ENCODE measurements around the gene STK25. TPM values are rescaled to one million over a fixed set of nuclear protein-coding genes. Genes with fewer than 3 reads are reported as not detected.

The STK25 gene
- total and polyA plus RNA-seq, 10 of the 15 experiments (the other 5 are each of a cell fraction or from before 2014, with no cell fraction given) = 6.0 to 154 (median 89.3) TPM

- no peak overlapping the region for H3K4me2 ChIP-seq (ENCODE audit: control insufficient read depth, insufficient read depth)
- H3K9ac ChIP-seq (ENCODE audit: control insufficient read depth, insufficient read depth, low read length) = no peak overlapping the region
- H3K27me3 ChIP-seq (replicated peaks in 1 of 2; ENCODE audit: control insufficient read depth in 2 of 2, insufficient read depth in 2 of 2, low read length in 1 of 2) = no peaks in the 10 kb centered on the region
- 48% methylated on average over 3 of the region's 3 CpGs for WGBS (ENCODE audit: insufficient coverage, insufficient replicate concordance, low lambda C conversion rate, missing lambda C conversion rate)
- FAIRE-seq = no peak
- in situ Hi-C loops (cut with MboI) (no loop called here), intact Hi-C loops (cut with micrococcal nuclease; ENCODE audit: unreplicated experiment) (no loop called here)
- ChIA-PET POLR2A (no interaction called here), SMC1A (ENCODE audit: uncharacterized antibody, unreplicated experiment) (interaction anchor here (1.1 kb wide), 1 partner anchor 32 kb away, joined by 3 read pairs; no protein-coding TSS in a partner anchor), RAD21 (ENCODE audit: unreplicated experiment) (no interaction called here), CTCF (interaction anchor here (1.6 kb wide), 1 partner anchor 14 kb away, joined by 6 read pairs; no protein-coding TSS in a partner anchor)
- H3K4me1 ChIP-seq (ENCODE audit: control insufficient read depth, insufficient read depth, low read length) = no peaks in the 10 kb centered on the region
- no peaks in the 10 kb centered on the region for H3K36me3 ChIP-seq (ENCODE audit: control insufficient read depth in 2 of 2, insufficient read depth in 2 of 2, low read length in 1 of 2)
- no peak overlapping the region for H2AFZ ChIP-seq (ENCODE audit: control insufficient read depth, low read depth, low read length)
- no peak; the same call in 2 of the 3 replicates for ATAC-seq
- TF ChIP-seq RBBP5 (conservative IDR thresholded peaks at IDR 0.05) (no peak), BHLHE40 (IDR thresholded peaks at IDR 0.05; ENCODE audit: borderline replicate concordance in 1 of 2, low read depth in 2 of 2, low read length in 1 of 2) (no peak), ESRRA (IDR thresholded peaks at IDR 0.05; ENCODE audit: low read length) (no peak), E2F8 (IDR thresholded peaks at IDR 0.05; ENCODE audit: low read depth, partially characterized antibody) (no peak), SP1 (IDR thresholded peaks at IDR 0.05; ENCODE audit: low read depth, low read length) (no peak), RFX5 (IDR thresholded peaks at IDR 0.05; ENCODE audit: low read depth, low read length) (no peak), ELK1 (IDR thresholded peaks at IDR 0.05; ENCODE audit: low read depth, low read length) (no peak)
- no peak for DNase-seq (ENCODE audit: low read depth, low spot score)
- no peaks in the 10 kb centered on the region for H3K79me2 ChIP-seq (ENCODE audit: control insufficient read depth, insufficient read depth, low read length)
- no peaks in the 10 kb centered on the region for H3K9me3 ChIP-seq (replicated peaks; ENCODE audit: control insufficient read depth, insufficient read depth, low read length)
- no peak overlapping the region for H3K27ac ChIP-seq (ENCODE audit: control insufficient read depth, insufficient read depth)
- no TSS peak for BruUV-seq (replicated peaks)
- H3K4me3 ChIP-seq = no peak overlapping the region
- no peaks in the 10 kb centered on the region; the same call in 1 of the 2 replicates for H4K20me1 ChIP-seq (ENCODE audit: control insufficient read depth, insufficient read depth)
Observed at GRCh38 chr2:241460631-241461030, 47.8 kb downstream of the STK25 start.
